Measurements from ENCODE around the gene ARMH3. TPM values are rescaled to one million over a fixed set of nuclear protein-coding genes. Genes with fewer than 3 reads are reported as not detected.

The ARMH3 gene
- total RNA-seq, 3 donors from 2014 or later, result 18.4 to 27.4 (median 22.4) TPM

GRCh38 chr10:101818119-101818871 is 237.7 kb downstream of the ARMH3 start, which contains the start of gene OGA:
TSS of gene OGA (minus strand) at chr10:101818444. CDS start at chr10:101818022, 422 bp downstream.
- Histone ChIP-seq H3K4me3 (peak within 1 kb of the TSS; percentile 92 to 99 (median 96)), H3K9me3 (no peaks in the 10 kb centered on the region), H3K27me3 (no peaks in the 10 kb centered on the region), H3K4me1 (peaks cover 0 to 7% of the 10 kb centered on the region in 2 donors), H3K36me3 (no peaks in the 10 kb centered on the region), H3K27ac (peak within 1 kb of the TSS; percentile 94 to 95)
- peak; percentile 99 for TF ChIP-seq POLR2A (IDR thresholded peaks at IDR 0.05)
- peak in 1 of 3 donors; percentile 12 for TF ChIP-seq CTCF (IDR thresholded peaks at IDR 0.05)
- TF ChIP-seq POLR2AphosphoS5 (IDR thresholded peaks at IDR 0.05), result peak; percentile 91 to 99 (median 98)
- peak; percentile 96 to 98 for DNase-seq (ENCODE audit: low spot score in 2 of 2)
- intact Hi-C loops (cut with DNase I; ENCODE audit: low total_unique reads), result no loop called here

GRCh38 chr10:101817337-101818118 is 238.4 kb downstream of the ARMH3 start:
- H3K4me3 ChIP-seq, result peak overlapping the region; percentile 92 to 99 (median 96)
- intact Hi-C loops (cut with DNase I; ENCODE audit: low total_unique reads), result no loop called here
- H3K4me1 ChIP-seq, result peaks cover 0 to 7% of the 10 kb centered on the region in 2 donors
- no peaks in the 10 kb centered on the region for H3K9me3 ChIP-seq
- TF ChIP-seq POLR2A (IDR thresholded peaks at IDR 0.05) (no peak), POLR2AphosphoS5 (IDR thresholded peaks at IDR 0.05) (peak; percentile 17 to 47 (median 19)), CTCF (IDR thresholded peaks at IDR 0.05) (no peak)
- peak; percentile 87 to 90 for DNase-seq (ENCODE audit: low spot score in 2 of 2)
- H3K27ac ChIP-seq, result peak overlapping the region; percentile 94 to 95
- no peaks in the 10 kb centered on the region for H3K36me3 ChIP-seq
- no peaks in the 10 kb centered on the region for H3K27me3 ChIP-seq

- Histone ChIP-seq H3K36me3 (no peaks in the 10 kb centered on the region), H3K9me3 (no peaks in the 10 kb centered on the region), H3K4me3 (peak overlapping the region; percentile 92 to 99 (median 96)), H3K27ac (peak overlapping the region; percentile 94 to 95), H3K27me3 (no peaks in the 10 kb centered on the region), H3K4me1 (peaks cover 0 to 7% of the 10 kb centered on the region in 2 donors)
- no peak for TF ChIP-seq POLR2A (IDR thresholded peaks at IDR 0.05)
- TF ChIP-seq POLR2AphosphoS5 (IDR thresholded peaks at IDR 0.05), result no peak
- TF ChIP-seq CTCF (IDR thresholded peaks at IDR 0.05), result no peak
- no peak for DNase-seq (ENCODE audit: low spot score in 2 of 2)
- intact Hi-C loops (cut with DNase I; ENCODE audit: low total_unique reads), result no loop called here
Measured at GRCh38 chr10:101816913-101817336, 239.0 kb downstream of the ARMH3 start.

GRCh38 chr10:101816376-101816775 is 239.6 kb downstream of the ARMH3 start:
- Histone ChIP-seq H3K4me3 (peak overlapping the region; percentile 92 to 99 (median 96)), H3K27me3 (no peaks in the 10 kb centered on the region), H3K4me1 (peaks cover 0 to 7% of the 10 kb centered on the region in 2 donors), H3K27ac (no peak overlapping the region), H3K9me3 (no peaks in the 10 kb centered on the region), H3K36me3 (no peaks in the 10 kb centered on the region)
- no peak for DNase-seq (ENCODE audit: low spot score in 2 of 2)
- no peak for TF ChIP-seq POLR2A (IDR thresholded peaks at IDR 0.05)
- no peak for TF ChIP-seq CTCF (IDR thresholded peaks at IDR 0.05)
- TF ChIP-seq POLR2AphosphoS5 (IDR thresholded peaks at IDR 0.05), result no peak
- intact Hi-C loops (cut with DNase I; ENCODE audit: low total_unique reads), result no loop called here

Data from breast epithelium (tissue), 4 donors.